HepG2 (cell line): ENCODE results near the gene RGS11.

Experiments
- GTF2F1 ChIP-seq: fragments of 150-350 bp; IDR thresholded peaks from 2 replicates; pipeline ENCODE4 v1.6.1; 2014; ENCODE audit warnings: low read length
- KAT8 ChIP-seq: IDR thresholded peaks from 2 replicates; pipeline ENCODE4 v1.6.1; 2016; ENCODE audit warnings: missing genetic modification reagents, missing compliant biosample characterization
- SRF ChIP-seq: IDR thresholded peaks from 2 replicates; pipeline ENCODE4 v1.6.1; 2011; ENCODE audit warnings: mild to moderate bottlenecking, low read depth, low read length, moderate library complexity
- TF ChIP-seq, protein P1 (sequence below): IDR thresholded peaks from 2 replicates; pipeline ENCODE4 v1.6.1; 2016; ENCODE audit warnings: low read depth, borderline replicate concordance
- TF ChIP-seq, protein P2 (sequence below): sonication (generic); formaldehyde crosslinking; IDR thresholded peaks from 2 replicates; pipeline ENCODE4 v1.4.0; 2020; ENCODE audit warnings: missing genetic modification reagents, mild to moderate bottlenecking, borderline replicate concordance

DNA sequence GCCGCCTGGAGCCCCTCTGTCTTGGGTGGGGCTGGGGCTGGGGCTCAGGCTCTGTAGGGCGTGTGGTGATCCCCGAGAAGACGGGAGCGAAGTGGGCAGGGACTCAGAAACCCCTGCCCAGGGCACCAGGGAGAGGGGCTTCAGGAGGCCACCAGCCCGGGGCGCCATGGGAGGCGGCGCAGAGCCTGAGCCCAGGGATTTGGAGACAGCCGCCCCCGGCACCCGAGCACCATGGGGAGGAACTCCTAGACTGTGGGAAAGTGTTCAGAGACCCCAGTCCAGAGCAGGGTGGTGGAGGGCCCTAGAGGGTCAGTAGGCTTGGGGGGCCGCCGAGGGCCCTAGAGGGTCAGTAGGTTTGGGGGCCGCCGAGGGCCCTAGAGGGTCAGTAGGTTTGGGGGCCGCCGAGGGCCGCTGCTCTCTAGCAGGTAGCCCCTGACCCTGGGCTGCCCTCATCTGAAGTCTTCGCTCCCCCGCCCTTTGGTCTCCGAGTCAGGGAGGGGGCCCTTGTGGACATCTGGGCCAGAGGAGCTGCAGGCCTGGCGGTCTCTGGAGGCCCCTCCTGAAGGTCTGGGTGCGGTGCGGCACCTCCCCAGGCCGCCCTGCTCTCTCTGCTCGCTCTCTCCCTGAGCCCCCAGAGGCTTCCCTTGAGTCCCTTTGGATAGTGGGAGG is 5.4 kb upstream of the RGS11 start:
- no peak for TF ChIP-seq SRF
- TF ChIP-seq KAT8, result no peak
- TF ChIP-seq, protein P1, sequence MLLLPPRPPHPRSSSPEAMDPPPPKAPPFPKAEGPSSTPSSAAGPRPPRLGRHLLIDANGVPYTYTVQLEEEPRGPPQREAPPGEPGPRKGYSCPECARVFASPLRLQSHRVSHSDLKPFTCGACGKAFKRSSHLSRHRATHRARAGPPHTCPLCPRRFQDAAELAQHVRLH, result no peak
- TF ChIP-seq GTF2F1, result no peak
- TF ChIP-seq, protein P2, sequence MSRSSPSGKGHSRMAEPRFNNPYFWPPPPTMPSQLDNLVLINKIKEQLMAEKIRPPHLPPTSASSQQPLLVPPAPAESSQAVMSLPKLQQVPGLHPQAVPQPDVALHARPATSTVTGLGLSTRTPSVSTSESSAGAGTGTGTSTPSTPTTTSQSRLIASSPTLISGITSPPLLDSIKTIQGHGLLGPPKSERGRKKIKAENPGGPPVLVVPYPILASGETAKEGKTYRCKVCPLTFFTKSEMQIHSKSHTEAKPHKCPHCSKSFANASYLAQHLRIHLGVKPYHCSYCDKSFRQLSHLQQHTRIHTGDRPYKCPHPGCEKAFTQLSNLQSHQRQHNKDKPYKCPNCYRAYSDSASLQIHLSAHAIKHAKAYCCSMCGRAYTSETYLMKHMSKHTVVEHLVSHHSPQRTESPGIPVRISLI (CRISPR knock-in tag), result no peak
